ENCODE measurements around the gene NEMP2. TPM values are rescaled to one million over a fixed set of nuclear protein-coding genes. Genes with fewer than 3 reads are reported as not detected.

The NEMP2 gene
- total RNA-seq, 1 donor from 2014 or later, result 2.1 TPM

- Mint-ChIP-seq H3K27ac (ENCODE audit: unreplicated experiment) (no peak overlapping the region), H3K4me1 (ENCODE audit: low read depth, unreplicated experiment) (peaks cover 16% of the 10 kb centered on the region)
Measured at GRCh38 chr2:190490502-190490901, 44.0 kb downstream of the NEMP2 start.

GRCh38 chr2:190489475-190489874 lies 45.0 kb downstream of the NEMP2 start:
- DNase-seq, result no peak

More at GRCh38 chr2:190490502-190490901, 44.0 kb downstream of the NEMP2 start:
- DNase-seq, result no peak
- Mint-ChIP-seq H3K36me3 (ENCODE audit: unreplicated experiment) (peaks cover 24% of the 10 kb centered on the region), H3K9me3 (ENCODE audit: unreplicated experiment) (peaks cover 1% of the 10 kb centered on the region), H3K4me3 (ENCODE audit: unreplicated experiment) (no peak overlapping the region), H3K27me3 (ENCODE audit: unreplicated experiment) (no peaks in the 10 kb centered on the region)
- no peak for TF ChIP-seq CTCF (IDR thresholded peaks at IDR 0.05; ENCODE audit: partially characterized antibody, unreplicated experiment)

GRCh38 chr2:190488516-190489233 lies 45.8 kb downstream of the NEMP2 start:
- Mint-ChIP-seq H3K27ac (ENCODE audit: unreplicated experiment) (peak overlapping the region; percentile 77), H3K36me3 (ENCODE audit: unreplicated experiment) (peaks cover 24% of the 10 kb centered on the region), H3K4me3 (ENCODE audit: unreplicated experiment) (no peak overlapping the region), H3K27me3 (ENCODE audit: unreplicated experiment) (no peaks in the 10 kb centered on the region), H3K4me1 (ENCODE audit: low read depth, unreplicated experiment) (peaks cover 16% of the 10 kb centered on the region), H3K9me3 (ENCODE audit: unreplicated experiment) (no peaks in the 10 kb centered on the region)
- no peak for TF ChIP-seq CTCF (IDR thresholded peaks at IDR 0.05; ENCODE audit: partially characterized antibody, unreplicated experiment)
- DNase-seq, result no peak

More at GRCh38 chr2:190489475-190489874, 45.0 kb downstream of the NEMP2 start:
- Mint-ChIP-seq H3K9me3 (ENCODE audit: unreplicated experiment) (no peaks in the 10 kb centered on the region), H3K36me3 (ENCODE audit: unreplicated experiment) (peaks cover 24% of the 10 kb centered on the region), H3K4me3 (ENCODE audit: unreplicated experiment) (no peak overlapping the region), H3K27me3 (ENCODE audit: unreplicated experiment) (no peaks in the 10 kb centered on the region), H3K27ac (ENCODE audit: unreplicated experiment) (no peak overlapping the region), H3K4me1 (ENCODE audit: low read depth, unreplicated experiment) (peaks cover 16% of the 10 kb centered on the region)
- TF ChIP-seq CTCF (IDR thresholded peaks at IDR 0.05; ENCODE audit: partially characterized antibody, unreplicated experiment), result no peak

- DNase-seq, result no peak
- Mint-ChIP-seq H3K4me3 (ENCODE audit: unreplicated experiment) (no peak overlapping the region), H3K36me3 (ENCODE audit: unreplicated experiment) (peaks cover 3% of the 10 kb centered on the region), H3K9me3 (ENCODE audit: unreplicated experiment) (no peaks in the 10 kb centered on the region), H3K27ac (ENCODE audit: unreplicated experiment) (no peak overlapping the region), H3K27me3 (ENCODE audit: unreplicated experiment) (no peaks in the 10 kb centered on the region), H3K4me1 (ENCODE audit: low read depth, unreplicated experiment) (peaks cover 16% of the 10 kb centered on the region)
- TF ChIP-seq CTCF (IDR thresholded peaks at IDR 0.05; ENCODE audit: partially characterized antibody, unreplicated experiment), result no peak
Measured at GRCh38 chr2:190486037-190486623, 48.4 kb downstream of the NEMP2 start.

- H3K4me1 Mint-ChIP-seq (ENCODE audit: low read depth, unreplicated experiment), result peaks cover 4% of the 10 kb centered on the region
- no peak overlapping the region for H3K4me3 Mint-ChIP-seq (ENCODE audit: unreplicated experiment)
- no peak overlapping the region for H3K27ac Mint-ChIP-seq (ENCODE audit: unreplicated experiment)
- H3K36me3 Mint-ChIP-seq (ENCODE audit: unreplicated experiment), result no peaks in the 10 kb centered on the region
- no peaks in the 10 kb centered on the region for H3K27me3 Mint-ChIP-seq (ENCODE audit: unreplicated experiment)
- H3K9me3 Mint-ChIP-seq (ENCODE audit: unreplicated experiment), result no peaks in the 10 kb centered on the region
- no peak for DNase-seq
- no peak for TF ChIP-seq CTCF (IDR thresholded peaks at IDR 0.05; ENCODE audit: partially characterized antibody, unreplicated experiment)
Measured at GRCh38 chr2:190482451-190482850, 52.1 kb downstream of the NEMP2 start.

All from glutamatergic neuron (in vitro differentiated cells).